HL-60 (cell line): Measurements from ENCODE around the gene IRX6.

Source experiments
- DNase-seq, 2 experiments: peaks; one replicate each; pipeline ENCODE4 v3.0.0-alpha.2; 2010 to 2020; ENCODE audit warnings: low read depth in 1 of 2, low spot score in 1 of 2
- H3K27ac ChIP-seq: fragments of 250-450 bp; sonication (Bioruptor Pico); replicated peaks from 2 replicates; pipeline ENCODE4 v1.5.1; 2020; ENCODE audit warnings: mild to moderate bottlenecking, moderate library complexity
- H3K27me3 ChIP-seq: fragments of 250-450 bp; sonication (Bioruptor Pico); 2 replicates; pipeline ENCODE4 v1.5.1; 2021; ENCODE audit warnings: mild to moderate bottlenecking, moderate library complexity; ENCODE audit not compliant: insufficient read depth, poor library complexity, severe bottlenecking
- H3K4me3 ChIP-seq: replicated peaks from 2 replicates; pipeline ENCODE4 v1.5.1; 2011; ENCODE audit warnings: mild to moderate bottlenecking, control low read depth, low read length; ENCODE audit not compliant: insufficient read depth
- GABPA ChIP-seq: IDR thresholded peaks from 2 replicates; pipeline ENCODE4 v1.6.1; 2012; ENCODE audit warnings: low read depth
- POLR2AphosphoS5 ChIP-seq: IDR thresholded peaks from 2 replicates; pipeline ENCODE4 v1.6.1; 2012; ENCODE audit warnings: low read depth
- SPI1 ChIP-seq: IDR thresholded peaks from 2 replicates; pipeline ENCODE4 v1.6.1; 2012; ENCODE audit warnings: low read depth, mild to moderate bottlenecking, borderline replicate concordance
- TF ChIP-seq, protein P1 (sequence below): IDR thresholded peaks from 2 replicates; pipeline ENCODE4 v1.6.1; 2012; ENCODE audit warnings: low read depth; ENCODE audit not compliant: insufficient replicate concordance
- TF ChIP-seq, protein P2 (sequence below): IDR thresholded peaks from one replicate; pipeline ENCODE4 v1.5.1; 2011; ENCODE audit warnings: low read length, control low read depth, inconsistent platforms; ENCODE audit not compliant: insufficient read depth

IRX6 gene

DNA sequence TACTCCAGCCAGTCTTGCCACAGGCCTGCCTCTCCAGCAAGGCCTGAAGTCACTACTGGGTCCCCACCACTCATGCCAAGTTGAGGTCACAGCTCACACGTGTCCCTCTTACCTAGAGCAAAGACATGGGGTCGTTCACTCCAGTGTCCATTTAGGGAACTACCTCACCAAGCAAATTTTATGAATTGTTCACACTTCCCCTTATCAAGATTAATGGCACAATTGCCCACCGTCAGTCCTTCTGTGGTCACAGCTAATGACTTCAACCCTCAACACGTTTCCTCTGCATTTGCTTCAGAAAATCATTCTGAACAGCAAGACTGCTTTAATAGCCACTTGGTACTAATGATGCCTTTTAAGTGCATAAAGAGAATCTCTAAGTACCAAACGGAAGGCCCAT, 14.6 kb downstream of the IRX6 start:
- Histone ChIP-seq H3K27ac (no peak overlapping the region), H3K27me3 (no peaks in the 10 kb centered on the region), H3K4me3 (no peak overlapping the region)
- TF ChIP-seq POLR2AphosphoS5 = no peak
- TF ChIP-seq, protein P1, sequence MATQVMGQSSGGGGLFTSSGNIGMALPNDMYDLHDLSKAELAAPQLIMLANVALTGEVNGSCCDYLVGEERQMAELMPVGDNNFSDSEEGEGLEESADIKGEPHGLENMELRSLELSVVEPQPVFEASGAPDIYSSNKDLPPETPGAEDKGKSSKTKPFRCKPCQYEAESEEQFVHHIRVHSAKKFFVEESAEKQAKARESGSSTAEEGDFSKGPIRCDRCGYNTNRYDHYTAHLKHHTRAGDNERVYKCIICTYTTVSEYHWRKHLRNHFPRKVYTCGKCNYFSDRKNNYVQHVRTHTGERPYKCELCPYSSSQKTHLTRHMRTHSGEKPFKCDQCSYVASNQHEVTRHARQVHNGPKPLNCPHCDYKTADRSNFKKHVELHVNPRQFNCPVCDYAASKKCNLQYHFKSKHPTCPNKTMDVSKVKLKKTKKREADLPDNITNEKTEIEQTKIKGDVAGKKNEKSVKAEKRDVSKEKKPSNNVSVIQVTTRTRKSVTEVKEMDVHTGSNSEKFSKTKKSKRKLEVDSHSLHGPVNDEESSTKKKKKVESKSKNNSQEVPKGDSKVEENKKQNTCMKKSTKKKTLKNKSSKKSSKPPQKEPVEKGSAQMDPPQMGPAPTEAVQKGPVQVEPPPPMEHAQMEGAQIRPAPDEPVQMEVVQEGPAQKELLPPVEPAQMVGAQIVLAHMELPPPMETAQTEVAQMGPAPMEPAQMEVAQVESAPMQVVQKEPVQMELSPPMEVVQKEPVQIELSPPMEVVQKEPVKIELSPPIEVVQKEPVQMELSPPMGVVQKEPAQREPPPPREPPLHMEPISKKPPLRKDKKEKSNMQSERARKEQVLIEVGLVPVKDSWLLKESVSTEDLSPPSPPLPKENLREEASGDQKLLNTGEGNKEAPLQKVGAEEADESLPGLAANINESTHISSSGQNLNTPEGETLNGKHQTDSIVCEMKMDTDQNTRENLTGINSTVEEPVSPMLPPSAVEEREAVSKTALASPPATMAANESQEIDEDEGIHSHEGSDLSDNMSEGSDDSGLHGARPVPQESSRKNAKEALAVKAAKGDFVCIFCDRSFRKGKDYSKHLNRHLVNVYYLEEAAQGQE = no peak
- peak; percentile 42; the same call in 1 of the 2 replicates for TF ChIP-seq SPI1
- TF ChIP-seq GABPA = no peak
- DNase-seq = no peak

DNA sequence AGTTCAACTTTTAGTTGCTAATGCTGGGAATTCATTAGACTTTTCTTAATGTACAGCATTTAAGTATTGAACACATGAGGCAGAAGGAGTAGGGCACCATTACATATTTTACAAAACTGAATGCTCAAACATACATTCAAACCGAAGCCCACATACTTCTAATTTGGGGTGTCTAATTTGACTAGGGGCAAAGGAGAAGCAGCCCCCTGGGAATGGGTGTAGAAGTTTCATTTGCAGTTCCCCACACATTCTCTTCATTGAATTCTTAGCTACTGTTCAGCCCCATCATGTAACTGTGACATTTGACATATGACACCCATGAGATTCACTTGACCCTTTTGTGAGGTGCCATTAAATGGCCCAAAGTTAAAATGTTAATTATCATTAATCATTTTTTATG, 16.4 kb downstream of the IRX6 start:
- Histone ChIP-seq H3K27ac (no peak overlapping the region), H3K4me3 (no peak overlapping the region), H3K27me3 (no peaks in the 10 kb centered on the region)
- TF ChIP-seq, protein P1 = no peak
- no peak for DNase-seq

DNA sequence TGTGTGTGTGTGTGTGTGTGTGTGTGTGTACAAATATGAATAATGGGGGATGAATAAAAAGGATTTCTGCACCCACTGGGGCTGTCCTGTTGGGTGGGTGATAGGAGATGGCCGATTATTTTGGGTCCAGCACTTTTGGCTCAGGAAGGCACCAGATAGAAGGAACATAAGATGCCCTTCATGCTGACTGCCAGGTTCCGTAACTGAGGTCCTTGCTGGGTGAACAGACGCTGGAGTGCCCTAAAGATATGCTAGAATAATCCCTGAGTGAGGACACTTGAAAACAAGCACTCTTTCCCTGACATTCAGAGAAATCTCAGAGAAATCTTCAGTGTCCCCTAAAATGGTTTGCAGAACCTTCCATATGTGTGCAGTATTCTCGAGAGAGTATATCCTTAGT, 17.7 kb downstream of the IRX6 start:
- TF ChIP-seq, protein P1 = no peak
- TF ChIP-seq POLR2AphosphoS5 = no peak
- TF ChIP-seq SPI1 = no peak
- no peak for TF ChIP-seq GABPA
- TF ChIP-seq, protein P2, sequence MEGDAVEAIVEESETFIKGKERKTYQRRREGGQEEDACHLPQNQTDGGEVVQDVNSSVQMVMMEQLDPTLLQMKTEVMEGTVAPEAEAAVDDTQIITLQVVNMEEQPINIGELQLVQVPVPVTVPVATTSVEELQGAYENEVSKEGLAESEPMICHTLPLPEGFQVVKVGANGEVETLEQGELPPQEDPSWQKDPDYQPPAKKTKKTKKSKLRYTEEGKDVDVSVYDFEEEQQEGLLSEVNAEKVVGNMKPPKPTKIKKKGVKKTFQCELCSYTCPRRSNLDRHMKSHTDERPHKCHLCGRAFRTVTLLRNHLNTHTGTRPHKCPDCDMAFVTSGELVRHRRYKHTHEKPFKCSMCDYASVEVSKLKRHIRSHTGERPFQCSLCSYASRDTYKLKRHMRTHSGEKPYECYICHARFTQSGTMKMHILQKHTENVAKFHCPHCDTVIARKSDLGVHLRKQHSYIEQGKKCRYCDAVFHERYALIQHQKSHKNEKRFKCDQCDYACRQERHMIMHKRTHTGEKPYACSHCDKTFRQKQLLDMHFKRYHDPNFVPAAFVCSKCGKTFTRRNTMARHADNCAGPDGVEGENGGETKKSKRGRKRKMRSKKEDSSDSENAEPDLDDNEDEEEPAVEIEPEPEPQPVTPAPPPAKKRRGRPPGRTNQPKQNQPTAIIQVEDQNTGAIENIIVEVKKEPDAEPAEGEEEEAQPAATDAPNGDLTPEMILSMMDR = no peak
- no peaks in the 10 kb centered on the region for H3K27me3 ChIP-seq
- no peak overlapping the region for H3K27ac ChIP-seq
- DNase-seq = no peak
- no peak overlapping the region for H3K4me3 ChIP-seq

DNA sequence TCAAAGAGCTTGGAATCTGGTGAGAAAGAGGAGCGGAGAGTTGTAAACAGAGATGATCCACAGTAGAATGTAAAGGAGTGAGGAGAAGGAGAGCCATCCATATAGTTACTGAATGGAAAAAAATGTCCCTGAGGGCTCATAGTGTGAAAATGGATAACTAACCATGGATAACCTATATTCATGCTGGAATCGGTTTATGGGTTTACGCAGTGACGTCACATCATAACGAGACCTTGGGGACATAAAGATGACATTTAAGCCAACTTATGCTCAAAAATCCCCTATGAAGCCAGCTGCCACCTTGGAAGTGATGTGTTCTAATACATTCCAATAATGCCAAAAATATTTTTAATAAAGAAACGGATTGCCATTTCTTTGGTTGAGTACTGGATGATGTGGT, 22.5 kb downstream of the IRX6 start:
- Histone ChIP-seq H3K4me3 (no peak overlapping the region), H3K27me3 (no peaks in the 10 kb centered on the region), H3K27ac (no peak overlapping the region)
- TF ChIP-seq SPI1 (no peak), GABPA (no peak)
- TF ChIP-seq, protein P1 = no peak
- TF ChIP-seq, protein P2 = no peak
- no peak for DNase-seq
